RCC 7860 (cell line): ENCODE data around the gene BUB3.
A peak's percentile ranks its signal among the peaks of the same experiment; 100 is the strongest.

Experiments used
- DNase-seq: peaks from one replicate; pipeline ENCODE4 v3.0.0-alpha.2; 2015; ENCODE audit warnings: low spot score
- FAIRE-seq: peaks from 2 replicates; lab custom pipeline; 2012; peaks lifted over from hg19 to GRCh38; lab: Jason Lieb, UNC

BUB3 gene

DNA sequence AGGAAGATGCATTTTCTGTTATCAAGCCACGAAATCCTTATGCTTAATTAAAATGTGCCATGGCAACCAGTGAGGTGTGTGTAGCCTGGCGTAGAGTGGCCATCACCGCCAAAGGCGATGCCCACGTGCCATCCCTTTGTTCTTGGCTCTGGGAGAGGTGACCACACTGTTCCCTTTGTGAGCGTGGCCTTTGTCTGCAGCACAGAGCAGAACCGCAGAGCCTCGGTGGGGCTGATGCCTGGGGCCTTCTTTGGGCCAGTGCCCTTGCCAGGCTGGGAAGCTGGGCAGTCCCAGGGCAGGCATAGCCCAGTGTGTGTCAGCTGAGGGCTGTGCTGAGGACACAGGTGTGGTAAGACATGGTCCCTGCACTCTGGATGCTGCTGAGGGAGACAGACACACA lies 48.3 kb downstream of the BUB3 start:
- DNase-seq (no peak), FAIRE-seq (no peak)

- DNase-seq (peak; percentile 51), FAIRE-seq (no peak)
Observed at GRCh38 chr10:123203393-123204126, 49.4 kb downstream of the BUB3 start.

- no peak for DNase-seq
- FAIRE-seq = no peak
Observed at GRCh38 chr10:123204127-123204461, 49.9 kb downstream of the BUB3 start.

DNA sequence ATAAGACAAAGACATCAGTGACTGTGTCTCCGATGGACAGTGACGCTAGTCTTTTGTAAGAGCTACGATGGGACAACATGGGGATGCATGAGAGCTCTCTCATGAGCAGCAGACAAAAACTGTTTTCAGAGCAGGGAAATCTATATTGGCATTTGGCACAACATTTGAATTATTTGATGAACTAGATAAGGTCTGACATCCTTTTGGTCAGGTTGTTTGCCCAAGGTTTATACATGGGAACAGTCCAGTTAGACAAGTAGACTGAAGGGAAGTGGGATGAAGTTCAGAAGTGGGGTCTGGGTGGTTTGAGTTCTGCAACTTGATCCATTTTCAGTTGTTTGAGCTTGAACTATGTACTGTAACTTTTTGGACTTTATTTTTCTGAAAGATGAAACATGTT lies 50.8 kb downstream of the BUB3 start:
- FAIRE-seq (no peak), DNase-seq (no peak)

- FAIRE-seq = no peak
Observed at GRCh38 chr10:123212063-123212462, 57.9 kb downstream of the BUB3 start.

DNA sequence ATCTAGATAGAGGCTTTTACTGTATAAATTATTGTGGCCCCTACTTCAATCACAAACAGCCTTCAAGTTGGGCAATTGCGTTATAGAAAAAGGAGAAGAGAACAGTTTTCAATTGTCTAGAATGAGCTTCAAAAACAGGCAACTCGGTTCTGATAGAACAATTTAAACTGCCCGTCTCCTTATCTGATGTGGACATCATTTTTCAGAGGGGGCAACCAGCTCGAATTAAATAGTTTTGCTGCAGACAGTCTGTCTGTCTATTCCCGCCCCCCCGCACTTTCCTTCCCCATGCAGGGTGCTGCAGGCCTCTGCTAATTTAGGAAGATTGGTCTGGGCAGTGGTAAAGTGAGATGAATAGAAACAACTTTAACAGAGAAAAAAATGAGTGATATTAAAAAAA lies 58.4 kb downstream of the BUB3 start:
- FAIRE-seq (no peak), DNase-seq (no peak)

More at GRCh38 chr10:123212063-123212462, 57.9 kb downstream of the BUB3 start:
- DNase-seq = no peak

- FAIRE-seq = no peak
Observed at GRCh38 chr10:123213192-123213591, 59.0 kb downstream of the BUB3 start.

More at GRCh38 chr10:123213192-123213591, 59.0 kb downstream of the BUB3 start:
- no peak for DNase-seq
